ENCODE data around the gene RELN.

GRCh38 chr7:103795787-103796186 is 193.7 kb downstream of the RELN start:
- TF ChIP-seq POU5F1 (IDR thresholded peaks at IDR 0.05; ENCODE audit: borderline replicate concordance, low read depth, low read length, partially characterized antibody), result no peak
- no peak for TF ChIP-seq POLR2AphosphoS5 (IDR thresholded peaks at IDR 0.05; ENCODE audit: control insufficient read depth, insufficient read depth, low read depth, low read length)
- TF ChIP-seq MYBL2 (IDR thresholded peaks at IDR 0.05; ENCODE audit: low read depth), result no peak
- no peak for TF ChIP-seq MYBL2 (CRISPR knock-in tag; IDR thresholded peaks at IDR 0.05; ENCODE audit: borderline replicate concordance)
